GM21737 (cell line): ENCODE measurements around the gene ZNF764.
"Not testable (repeated sequence)": the region's sequence is repeated elsewhere in the genome, so short reads cannot be mapped to it uniquely, and the experiment has no call there.

Experiments used
- ATAC-seq: cut with Tn5 transposase; IDR thresholded peaks from one replicate; pipeline ENCODE4 v1.9.1; 2021; ENCODE audit warnings: mild to moderate bottlenecking, moderate library complexity; ENCODE audit not compliant: unreplicated experiment

The ZNF764 gene

GRCh38 chr16:30551781-30552180 lies 6.4 kb downstream of the ZNF764 start:
- no peak for ATAC-seq

GRCh38 chr16:30548416-30549253 lies 9.5 kb downstream of the ZNF764 start:
- ATAC-seq, result no peak

GRCh38 chr16:30546115-30546514 lies 12.1 kb downstream of the ZNF764 start:
- ATAC-seq, result no peak

- ATAC-seq, result no peak
Measured at GRCh38 chr16:30543067-30543466, 15.1 kb downstream of the ZNF764 start.

- no peak for ATAC-seq
Measured at GRCh38 chr16:30541502-30542329, 16.5 kb downstream of the ZNF764 start.

GRCh38 chr16:30540916-30541464 lies 17.2 kb downstream of the ZNF764 start:
- ATAC-seq, result not testable (repeated sequence)

GRCh38 chr16:30539986-30540526 lies 18.1 kb downstream of the ZNF764 start:
- not testable (repeated sequence) for ATAC-seq

GRCh38 chr16:30539000-30539964 lies 18.9 kb downstream of the ZNF764 start:
- no peak for ATAC-seq

GRCh38 chr16:30536391-30537024 lies 21.7 kb downstream of the ZNF764 start:
- not testable (repeated sequence) for ATAC-seq

- peak; percentile 57 for ATAC-seq
Measured at GRCh38 chr16:30535777-30536190, 22.4 kb downstream of the ZNF764 start.

GRCh38 chr16:30535106-30535776 lies 22.9 kb downstream of the ZNF764 start:
- ATAC-seq, result peak; percentile 8

- ATAC-seq, result peak; percentile 45
Measured at GRCh38 chr16:30534368-30535105, 23.6 kb downstream of the ZNF764 start, which contains the start of gene ZNF747. ZNF747 (minus strand) TSS chr16:30534858; CDS start chr16:30534679, 179 bp downstream.

GRCh38 chr16:30533748-30534367 lies 24.3 kb downstream of the ZNF764 start:
- peak; percentile 21 for ATAC-seq

- ATAC-seq, result no peak
Measured at GRCh38 chr16:30533146-30533522, 25.0 kb downstream of the ZNF764 start.

GRCh38 chr16:30532285-30533145 lies 25.7 kb downstream of the ZNF764 start:
- no peak for ATAC-seq

- no peak for ATAC-seq
Measured at GRCh38 chr16:30530163-30531037, 27.8 kb downstream of the ZNF764 start.
